Vagina (tissue), 2 donors: Measurements from ENCODE around the gene BCAS3.

Experiments used
- CTCF ChIP-seq, 3 experiments: fragments of 450-650 bp in 2 of 3; fragments of 200-600 bp in 1 of 3; sonication (generic) in 1 of 3; IDR thresholded peaks; one replicate each; pipeline ENCODE4 v1.5.1; 2017 to 2019; ENCODE audit warnings: antibody characterized with exemption in 3 of 3, mild to moderate bottlenecking in 2 of 3, moderate library complexity in 2 of 3
- POLR2A ChIP-seq, 2 donors: fragments of 450-650 bp; IDR thresholded peaks; one replicate each; pipeline ENCODE4 v1.6.1; 2017; ENCODE audit warnings: antibody characterized with exemption in 2 of 2, mild to moderate bottlenecking in 2 of 2, moderate library complexity in 2 of 2
- POLR2AphosphoS5 ChIP-seq, 2 donors: sonication (generic); formaldehyde crosslinking; IDR thresholded peaks; one replicate each; pipeline ENCODE4 v1.9.0; 2017; ENCODE audit warnings: antibody characterized with exemption in 2 of 2, mild to moderate bottlenecking in 2 of 2, low read depth in 1 of 2; ENCODE audit not compliant: insufficient read depth in 1 of 2

DNA sequence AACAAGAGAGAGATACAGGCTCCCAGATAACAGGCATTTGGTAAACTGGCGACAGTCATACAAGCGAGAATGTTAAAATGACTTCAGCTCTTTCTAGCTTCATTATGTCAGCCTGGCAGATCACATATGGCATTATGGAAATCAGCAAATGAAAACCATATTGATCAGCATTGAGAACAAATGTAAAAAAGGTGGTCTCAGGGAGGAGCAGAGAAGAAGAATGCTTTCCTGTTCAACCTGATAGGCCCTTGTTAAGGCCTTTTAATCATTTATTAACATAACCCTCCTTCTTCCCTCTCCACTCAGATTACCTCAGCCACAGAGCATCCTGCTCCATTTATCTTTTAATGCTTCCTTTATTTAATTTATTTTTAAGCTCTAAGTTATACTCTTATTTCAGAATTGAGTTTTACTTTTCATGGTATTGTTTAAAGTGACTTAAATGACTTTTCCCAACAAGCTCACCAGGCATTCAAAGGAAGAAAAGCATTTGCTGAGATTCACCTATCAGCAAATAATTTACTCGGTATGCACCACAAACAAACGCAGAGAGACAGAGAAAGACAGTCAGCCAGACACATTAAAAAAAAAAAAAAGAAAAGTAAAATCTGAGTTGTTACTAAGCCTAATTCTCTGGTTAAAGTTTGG lies 478.1 kb downstream of the BCAS3 start:
- TF ChIP-seq CTCF (IDR thresholded peaks at IDR 0.05) (no peak), POLR2A (IDR thresholded peaks at IDR 0.05) (no peak), POLR2AphosphoS5 (IDR thresholded peaks at IDR 0.05; ENCODE audit: insufficient read depth in 1 of 2, low read depth in 1 of 2) (no peak)
